Activated CD8-positive, alpha-beta memory T cell treated with anti-CD3 and anti-CD28 coated beads, Interleukin-2, amount 50 U/mL, for 1 hour (primary cell): Measurements from ENCODE around the gene B3GALT5.
"Not testable (repeated sequence)": the region's sequence is repeated elsewhere in the genome, so short reads cannot be mapped to it uniquely, and the experiment has no call there.

ENCODE experiments used
- DNase-seq: peaks from one replicate; pipeline ENCODE4 v3.0.0-alpha.2; 2020; ENCODE audit errors: extremely low read depth

B3GALT5 gene, protein sequence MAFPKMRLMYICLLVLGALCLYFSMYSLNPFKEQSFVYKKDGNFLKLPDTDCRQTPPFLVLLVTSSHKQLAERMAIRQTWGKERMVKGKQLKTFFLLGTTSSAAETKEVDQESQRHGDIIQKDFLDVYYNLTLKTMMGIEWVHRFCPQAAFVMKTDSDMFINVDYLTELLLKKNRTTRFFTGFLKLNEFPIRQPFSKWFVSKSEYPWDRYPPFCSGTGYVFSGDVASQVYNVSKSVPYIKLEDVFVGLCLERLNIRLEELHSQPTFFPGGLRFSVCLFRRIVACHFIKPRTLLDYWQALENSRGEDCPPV

GRCh38 chr21:39612233-39613040, at the start of gene B3GALT5:
TSS of gene B3GALT5 (plus strand) at chr21:39612940. CDS start at chr21:39660560, 47,620 bp downstream.
- no peak for DNase-seq

DNA sequence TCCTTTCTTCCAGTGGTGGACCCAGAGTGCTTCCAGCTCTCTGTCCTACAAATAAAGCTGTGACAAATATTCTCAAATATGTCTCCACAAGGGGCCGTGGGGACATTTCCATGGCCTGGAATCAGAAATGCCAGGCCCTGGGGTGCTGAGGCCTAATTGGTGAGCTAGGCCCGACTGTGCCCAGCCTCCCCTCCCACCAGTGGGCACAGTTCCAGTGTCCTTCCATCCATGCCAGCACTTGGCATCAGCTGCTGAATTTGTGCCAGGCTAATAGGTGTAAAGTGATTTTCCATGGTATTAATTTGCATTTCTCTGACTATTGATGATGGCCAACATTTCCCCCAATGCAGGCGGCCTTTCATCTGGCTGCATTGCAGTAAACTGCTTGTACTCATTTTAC, 48.5 kb upstream of the B3GALT5 start:
- DNase-seq: no peak

GRCh38 chr21:39567180-39567972, 45.4 kb upstream of the B3GALT5 start:
- DNase-seq: no peak

- no peak for DNase-seq
These were observed 44.4 kb upstream of the B3GALT5 start for GRCh38 chr21:39568361-39568760.

DNA sequence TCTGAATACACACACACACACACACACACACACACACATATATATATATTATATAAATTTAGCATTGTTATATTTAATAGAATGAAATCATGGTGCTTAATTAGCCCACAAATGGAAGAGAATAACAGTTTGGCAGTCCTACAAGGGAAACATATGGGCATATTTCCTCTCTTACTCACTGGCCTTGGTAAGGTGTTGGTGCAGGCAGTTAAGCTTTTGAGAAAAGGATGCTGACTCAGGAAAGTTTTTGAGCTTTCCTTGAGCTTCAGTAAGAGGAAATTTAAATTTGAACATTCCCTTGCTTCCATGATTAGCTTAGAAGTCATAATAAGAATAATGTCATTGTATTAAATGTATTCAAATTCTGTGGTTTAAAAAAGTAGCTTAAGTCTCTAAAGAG, 37.0 kb upstream of the B3GALT5 start:
- no peak for DNase-seq

- DNase-seq: no peak
These were observed 36.1 kb upstream of the B3GALT5 start for GRCh38 chr21:39576518-39577128.

- no peak for DNase-seq
These were observed 32.9 kb upstream of the B3GALT5 start for GRCh38 chr21:39579734-39580332.

DNA sequence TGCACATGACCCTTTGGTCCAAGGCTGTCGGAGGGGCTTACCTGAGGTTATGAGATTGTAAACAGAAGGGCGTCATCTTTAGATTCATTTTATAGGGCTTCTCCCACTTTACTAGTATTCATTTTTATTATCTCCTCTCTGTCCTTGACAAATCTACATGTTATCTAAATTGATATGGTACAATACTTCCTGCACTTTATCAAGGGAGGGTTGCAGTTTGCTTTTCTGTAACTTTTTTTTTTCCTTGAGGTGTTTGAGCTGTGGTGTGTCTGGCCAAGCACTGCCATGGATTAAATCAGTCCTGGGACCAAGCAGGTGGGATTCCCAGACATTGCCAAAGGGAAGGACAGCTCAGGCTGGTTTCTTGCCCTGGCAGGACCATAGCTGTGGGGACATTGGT, 32.0 kb upstream of the B3GALT5 start:
- DNase-seq: no peak

DNA sequence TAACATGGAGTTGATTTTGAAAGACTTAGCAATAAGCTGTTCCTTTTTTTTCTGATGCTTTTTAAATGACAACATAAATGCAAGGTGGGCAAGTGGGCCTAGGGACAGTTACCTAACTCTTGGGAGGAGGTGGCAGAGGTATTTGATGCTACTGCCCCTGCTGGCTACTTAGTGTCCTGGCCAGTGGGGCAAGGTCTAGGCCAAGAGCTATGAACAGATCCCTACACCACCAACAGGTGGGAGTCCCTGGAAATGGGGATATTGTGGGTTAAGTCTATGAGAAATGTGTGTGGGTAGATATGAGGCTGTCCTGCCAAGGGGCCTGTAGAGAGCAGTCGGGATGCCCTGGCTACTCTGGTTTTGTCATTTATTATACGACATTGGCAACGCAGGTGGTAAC, 31.3 kb upstream of the B3GALT5 start:
- DNase-seq: no peak

GRCh38 chr21:39582749-39583148, 30.0 kb upstream of the B3GALT5 start:
- DNase-seq: no peak

DNA sequence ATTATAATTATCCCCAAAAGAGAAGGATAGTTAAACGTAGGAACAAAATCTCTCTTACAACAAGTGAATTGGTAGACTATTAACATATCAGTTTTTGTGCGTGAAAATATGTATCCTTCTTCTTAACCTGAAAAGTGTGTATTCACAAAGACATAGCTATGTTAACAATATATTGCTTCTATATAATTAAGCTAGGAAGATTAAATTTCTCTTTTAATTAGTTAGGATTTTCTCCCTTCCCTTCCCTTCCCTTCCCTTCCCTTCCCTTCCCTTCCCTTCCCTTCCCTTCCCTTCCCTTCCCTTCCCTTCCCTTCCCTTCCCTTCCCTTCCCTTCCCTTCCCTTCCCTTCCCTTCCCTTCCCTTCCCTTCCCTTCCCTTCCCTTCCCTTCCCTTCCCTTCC, 29.2 kb upstream of the B3GALT5 start:
- not testable (repeated sequence) for DNase-seq

DNA sequence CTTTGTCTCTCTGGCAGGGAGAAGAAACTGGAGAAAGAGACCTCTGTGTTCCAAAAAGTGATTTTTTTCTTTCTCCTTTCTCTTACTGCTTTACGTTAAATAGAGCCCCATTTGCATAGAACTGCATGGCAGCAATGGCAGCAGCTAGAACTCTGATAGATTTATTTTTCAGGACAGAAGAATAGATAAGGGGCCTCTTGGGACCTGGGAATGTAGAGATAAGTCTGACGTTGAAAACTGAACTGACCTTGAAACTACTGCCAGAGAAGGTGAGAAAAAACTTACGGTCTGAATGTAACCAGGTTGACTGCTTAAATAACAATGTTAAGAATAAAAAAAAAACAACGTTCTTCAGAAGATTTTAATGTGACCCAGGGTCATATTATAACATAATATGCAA, 25.4 kb upstream of the B3GALT5 start:
- no peak for DNase-seq

GRCh38 chr21:39588884-39589283, 23.9 kb upstream of the B3GALT5 start:
- DNase-seq: no peak

GRCh38 chr21:39593522-39593921, 19.2 kb upstream of the B3GALT5 start:
- DNase-seq: no peak

DNA sequence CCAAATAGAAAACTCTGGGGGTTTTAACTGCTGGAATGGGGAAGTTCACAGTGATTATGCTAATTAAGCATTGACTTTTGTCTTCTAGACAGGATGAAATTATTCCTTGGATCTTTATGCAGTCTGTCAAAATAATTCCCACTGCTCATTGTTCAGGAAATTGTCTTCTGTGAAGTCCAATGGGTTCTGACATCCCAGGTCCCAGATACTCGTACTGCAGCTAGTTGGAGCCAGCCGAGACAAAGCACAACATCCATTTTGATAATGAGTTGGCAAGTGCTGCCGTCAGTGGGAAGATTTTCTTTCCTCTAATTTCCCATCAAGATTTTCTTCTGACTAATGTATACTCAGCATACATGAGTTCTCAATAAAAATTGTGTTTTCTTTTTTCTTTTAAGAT, 17.3 kb upstream of the B3GALT5 start:
- no peak for DNase-seq

GRCh38 chr21:39597595-39597994, 15.1 kb upstream of the B3GALT5 start:
- DNase-seq: no peak

GRCh38 chr21:39599191-39599970, 13.4 kb upstream of the B3GALT5 start:
- DNase-seq: no peak

GRCh38 chr21:39601187-39601928, 11.4 kb upstream of the B3GALT5 start:
- DNase-seq: no peak

GRCh38 chr21:39602076-39602689, 10.6 kb upstream of the B3GALT5 start:
- no peak for DNase-seq

DNA sequence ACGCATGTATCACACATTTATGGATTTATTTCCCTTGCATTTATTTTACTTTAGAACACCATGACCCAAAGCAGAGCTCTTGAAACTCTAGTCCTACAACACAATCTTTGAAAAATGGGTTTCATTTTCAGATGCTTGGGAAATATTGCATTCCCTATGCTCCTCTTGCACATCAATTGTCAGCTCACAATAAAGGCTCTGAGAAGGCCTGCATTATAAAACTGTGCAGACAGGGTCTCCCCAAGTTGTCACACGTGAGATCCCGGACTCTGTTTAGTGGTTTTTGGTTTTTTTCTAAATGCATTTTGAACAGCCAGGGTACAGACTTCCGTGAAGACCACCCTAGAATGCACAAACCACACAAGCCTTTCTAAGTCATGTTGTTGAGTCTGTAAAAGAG, 9.9 kb upstream of the B3GALT5 start:
- no peak for DNase-seq
